SK-N-SH treated with all-trans-retinoic acid at 6 μM for 48 hours (cell line): ENCODE results near the gene PLCB1.

ENCODE experiments used
- ARNTL ChIP-seq: fragments of 450-650 bp; formaldehyde crosslinking; IDR thresholded peaks from 2 replicates; pipeline ENCODE4 v1.5.0; 2020; ENCODE audit warnings: low read depth, mild to moderate bottlenecking, moderate library complexity, borderline replicate concordance
- PATZ1 ChIP-seq: fragments of 250-450 bp; sonication (Bioruptor Pico); IDR thresholded peaks from 2 replicates; pipeline ENCODE4 v1.8.0; 2020; ENCODE audit warnings: mild to moderate bottlenecking, moderate library complexity, borderline replicate concordance
- RARB ChIP-seq: fragments of 250-450 bp; sonication (Bioruptor Pico); IDR thresholded peaks from 2 replicates; pipeline ENCODE4 v1.8.0; 2021; ENCODE audit warnings: mild to moderate bottlenecking, moderate library complexity
- TSHZ2 ChIP-seq: fragments of 250-450 bp; sonication (Bioruptor Pico); IDR thresholded peaks from 2 replicates; pipeline ENCODE4 v1.5.0; 2020; ENCODE audit warnings: mild to moderate bottlenecking, moderate library complexity
- ZFP3 ChIP-seq: fragments of 250-450 bp; sonication (Bioruptor Pico); IDR thresholded peaks from 2 replicates; pipeline ENCODE4 v1.5.0; 2020; ENCODE audit warnings: mild to moderate bottlenecking, moderate library complexity
- ZNF70 ChIP-seq: fragments of 450-650 bp; formaldehyde crosslinking; IDR thresholded peaks from 2 replicates; pipeline ENCODE4 v1.5.0; 2020; ENCODE audit warnings: mild to moderate bottlenecking, moderate library complexity

GRCh38 chr20:8795404-8795803, 663.3 kb downstream of the PLCB1 start:
- TF ChIP-seq PATZ1 (CRISPR knock-in tag) (no peak), ARNTL (CRISPR knock-in tag) (no peak), TSHZ2 (CRISPR knock-in tag) (no peak), ZNF70 (CRISPR knock-in tag) (no peak), ZFP3 (CRISPR knock-in tag) (no peak), RARB (no peak)
